CD4-positive, alpha-beta memory T cell (primary cell): ENCODE data around the gene KLF13. TPM values are rescaled to one million over a fixed set of nuclear protein-coding genes. Genes with fewer than 3 reads are reported as not detected.

Experiments used
- CTCF ChIA-PET: fragments of 350-600 bp; sonication (Branson Sonifier 250); formaldehyde crosslinking; loops from one replicate; lab custom pipeline; 2021; ENCODE audit warnings: inconsistent platforms; ENCODE audit not compliant: partially characterized antibody; lab: Charles Lee
- POLR2A ChIA-PET: fragments of 350-600 bp; sonication (Branson Sonifier 250); formaldehyde crosslinking; loops from one replicate; lab custom pipeline; 2021; ENCODE audit not compliant: partially characterized antibody; lab: Charles Lee
- DNase-seq, 5 donors: peaks; one replicate each; pipeline versions ENCODE4 v3.0.0 to v3.0.0-alpha.2; 2020 to 2022; ENCODE audit warnings: mixed read lengths in 1 of 5
- H3K27ac ChIP-seq: one replicate; pipeline ENCODE4 v1.7.0; 2013; ENCODE audit warnings: low read depth, low read length
- H3K27me3 ChIP-seq: 2 replicates; pipeline ENCODE4 v1.7.0; 2013; ENCODE audit warnings: mild to moderate bottlenecking, low read length, moderate library complexity; ENCODE audit not compliant: insufficient read depth
- H3K36me3 ChIP-seq: 2 replicates; pipeline ENCODE4 v1.7.0; 2013; ENCODE audit warnings: mild to moderate bottlenecking, low read length, moderate library complexity; ENCODE audit not compliant: insufficient read depth
- H3K4me1 ChIP-seq: 2 replicates; pipeline ENCODE4 v1.7.0; 2013; ENCODE audit warnings: mild to moderate bottlenecking, low read length, moderate library complexity; ENCODE audit not compliant: insufficient read depth
- H3K4me3 ChIP-seq, 2 donors: one replicate each; pipeline ENCODE4 v1.7.0; 2013; ENCODE audit warnings: low read length in 2 of 2, mild to moderate bottlenecking in 1 of 2
- H3K9me3 ChIP-seq, 2 donors: one replicate each; pipeline ENCODE4 v1.7.0; 2013; ENCODE audit warnings: low read length in 2 of 2, control low read depth in 1 of 2; ENCODE audit not compliant: control insufficient read depth in 1 of 2
- H3K27ac Mint-ChIP-seq, 7 donors: one replicate each; pipeline ENCODE4 v1.8.0; 2020 to 2021; ENCODE audit warnings: mixed read lengths in 7 of 7, mild to moderate bottlenecking in 6 of 7, inconsistent platforms in 3 of 7, moderate library complexity in 3 of 7
- H3K27me3 Mint-ChIP-seq, 2 donors: one replicate each; pipeline ENCODE4 v1.8.0; 2020 to 2021; ENCODE audit warnings: mixed read lengths in 2 of 2
- H3K36me3 Mint-ChIP-seq, 2 donors: one replicate each; pipeline ENCODE4 v1.8.0; 2020 to 2021; ENCODE audit warnings: mixed read lengths in 2 of 2, inconsistent platforms in 1 of 2, mild to moderate bottlenecking in 1 of 2
- H3K4me1 Mint-ChIP-seq, 4 donors: one replicate each; pipeline ENCODE4 v1.8.0; 2020 to 2021; ENCODE audit warnings: mixed read lengths in 4 of 4, mild to moderate bottlenecking in 1 of 4
- H3K4me3 Mint-ChIP-seq, 8 donors: one replicate each; pipeline ENCODE4 v1.8.0; 2020 to 2021; ENCODE audit warnings: mixed read lengths in 8 of 8, mild to moderate bottlenecking in 7 of 8, moderate library complexity in 6 of 8, inconsistent platforms in 3 of 8
- H3K9me3 Mint-ChIP-seq, 8 donors: one replicate each; pipeline ENCODE4 v1.8.0; 2020 to 2021; ENCODE audit warnings: mixed read lengths in 8 of 8, mild to moderate bottlenecking in 5 of 8, inconsistent platforms in 3 of 8, moderate library complexity in 1 of 8
- intact Hi-C: fragments of 100-400 bp; cut with micrococcal nuclease; formaldehyde crosslinking; loops from one replicate; pipeline ENCODE4 v1.15.1; 2023
- polyA plus RNA-seq, 2 donors: library from polyadenylated mRNA; unstranded; fragments of 300-500 nt; fragmentation: Illumina TruSeq; gene quantifications; one replicate each; pipeline ENCODE4 v1.2.3, GENCODE V29; 2021
- total RNA-seq, 2 experiments: library from RNA; stranded (reverse); gene quantifications; one replicate each; pipeline ENCODE4 v1.2.3, GENCODE V29; 2021

KLF13 gene
- total and polyA plus RNA-seq, 4 experiments from 2014 or later: 22.0 to 202 (median 139) TPM

DNA sequence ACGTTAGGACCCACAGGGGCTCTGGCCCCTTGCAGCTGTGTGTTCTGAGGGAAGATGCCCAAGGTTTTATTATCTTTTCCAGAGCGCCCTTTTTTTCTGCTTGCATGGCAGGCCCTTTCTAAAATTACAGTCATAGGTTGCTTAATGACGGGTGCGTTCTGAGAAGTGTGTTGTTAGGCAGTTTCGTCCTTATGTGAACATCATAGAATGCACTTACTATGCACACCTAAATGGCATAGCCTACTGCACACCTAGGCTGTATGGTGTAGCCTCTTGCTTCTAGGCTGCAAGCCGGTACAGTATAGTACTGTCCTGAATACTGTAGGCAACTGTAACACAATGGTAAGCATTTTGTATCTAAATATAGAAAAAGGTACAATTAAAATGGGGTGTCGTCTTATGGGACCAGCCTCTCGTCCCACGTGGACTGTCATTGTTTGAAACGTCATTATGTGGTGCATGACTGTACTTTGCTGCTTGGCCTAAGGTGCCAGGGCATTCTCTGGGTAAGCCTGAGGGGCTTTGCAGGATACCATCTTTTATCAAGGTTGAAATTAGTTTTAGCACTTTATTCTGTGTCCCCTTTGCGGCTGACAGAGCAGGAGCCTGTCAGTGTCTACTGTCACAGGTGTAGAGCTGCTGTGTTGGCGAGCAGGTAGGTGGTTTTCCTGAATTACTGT, 10.9 kb downstream of the KLF13 start:
- H3K27ac ChIP-seq: peak overlapping the region; percentile 46
- Mint-ChIP-seq H3K4me3 (peak overlapping the region in 7 of 8 donors; percentile 47 to 78 (median 61)), H3K27me3 (no peaks in the 10 kb centered on the region), H3K4me1 (peaks cover 67 to 100% (median 92%) of the 10 kb centered on the region in 4 donors), H3K9me3 (no peaks in the 10 kb centered on the region), H3K27ac (peak overlapping the region; percentile 72 to 98 (median 91)), H3K36me3 (peaks cover 4 to 36% of the 10 kb centered on the region in 2 donors)
- peaks cover 12% of the 10 kb centered on the region for H3K36me3 ChIP-seq
- no peaks in the 10 kb centered on the region for H3K27me3 ChIP-seq
- no peak overlapping the region for H3K4me3 ChIP-seq
- H3K4me1 ChIP-seq: peaks cover 99% of the 10 kb centered on the region
- intact Hi-C loops: loop anchor here (1.0 kb wide), 1 partner anchor 15 kb away; no protein-coding TSS in a partner anchor
- ChIA-PET CTCF (interaction anchor here (0.9 to 1.2 kb wide), 3 partner anchors 20 to 84 kb away, joined by 3 read pairs; no protein-coding TSS in a partner anchor), POLR2A (interaction anchor here (8.2 to 23.2 kb wide), 2 partner anchors 10 to 25 kb away, joined by 91 to 562 read pairs; partner anchors contain the start of gene KLF13)
- no peaks in the 10 kb centered on the region for H3K9me3 ChIP-seq
- peak in 1 of 5 donors; percentile 41 for DNase-seq

DNA sequence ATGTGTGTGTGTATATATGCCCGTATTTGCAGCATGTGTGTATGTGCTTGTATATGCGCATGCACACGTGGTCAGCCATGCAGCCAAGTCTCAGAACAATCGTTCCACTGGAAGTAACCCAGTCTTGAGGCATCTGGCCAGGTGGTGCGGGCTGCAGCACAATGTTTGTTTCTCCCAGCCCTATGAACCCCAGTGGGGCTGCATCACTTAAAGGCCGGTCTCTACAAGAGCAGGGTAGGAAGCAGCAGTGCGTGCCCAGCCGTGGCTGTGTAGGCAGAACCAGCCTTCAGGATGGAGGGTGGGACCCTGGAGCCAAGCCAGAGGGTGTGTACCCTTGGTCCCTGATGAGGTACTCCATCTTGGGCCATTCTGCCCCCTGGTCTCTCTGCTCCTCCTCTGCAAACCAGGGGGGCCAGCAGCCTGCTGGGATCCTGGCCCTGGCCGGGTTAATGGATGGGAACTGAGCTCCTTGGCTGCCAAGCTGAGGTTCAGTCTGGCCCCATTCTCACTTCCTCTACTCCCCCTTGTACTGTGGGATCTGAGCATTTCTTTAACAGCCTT, 11.8 kb downstream of the KLF13 start:
- H3K4me3 Mint-ChIP-seq: peak overlapping the region in 7 of 8 donors; percentile 49 to 78 (median 72)
- H3K4me1 Mint-ChIP-seq: peaks cover 72 to 100% (median 94%) of the 10 kb centered on the region in 4 donors
- no peaks in the 10 kb centered on the region for H3K9me3 Mint-ChIP-seq
- CTCF ChIA-PET: interaction anchor here (0.9 to 1.2 kb wide), 3 partner anchors 19 to 84 kb away, joined by 3 read pairs; no protein-coding TSS in a partner anchor
- H3K36me3 ChIP-seq: peaks cover 12% of the 10 kb centered on the region
- POLR2A ChIA-PET: interaction anchor here (1.2 to 23.2 kb wide), 5 partner anchors 9 to 96 kb away, joined by 4 to 562 read pairs (median 6); partner anchors contain the start of gene KLF13
- no peaks in the 10 kb centered on the region for H3K27me3 ChIP-seq
- no peaks in the 10 kb centered on the region for H3K27me3 Mint-ChIP-seq
- peak overlapping the region in 1 of 2 donors; percentile 40 for H3K4me3 ChIP-seq
- no peak for DNase-seq
- H3K36me3 Mint-ChIP-seq: peaks cover 4 to 40% of the 10 kb centered on the region in 2 donors
- peak overlapping the region; percentile 46 for H3K27ac ChIP-seq
- H3K4me1 ChIP-seq: peaks cover 99% of the 10 kb centered on the region
- intact Hi-C loops: no loop called here
- H3K27ac Mint-ChIP-seq: peak overlapping the region; percentile 86 to 98 (median 91)
- H3K9me3 ChIP-seq: no peaks in the 10 kb centered on the region

DNA sequence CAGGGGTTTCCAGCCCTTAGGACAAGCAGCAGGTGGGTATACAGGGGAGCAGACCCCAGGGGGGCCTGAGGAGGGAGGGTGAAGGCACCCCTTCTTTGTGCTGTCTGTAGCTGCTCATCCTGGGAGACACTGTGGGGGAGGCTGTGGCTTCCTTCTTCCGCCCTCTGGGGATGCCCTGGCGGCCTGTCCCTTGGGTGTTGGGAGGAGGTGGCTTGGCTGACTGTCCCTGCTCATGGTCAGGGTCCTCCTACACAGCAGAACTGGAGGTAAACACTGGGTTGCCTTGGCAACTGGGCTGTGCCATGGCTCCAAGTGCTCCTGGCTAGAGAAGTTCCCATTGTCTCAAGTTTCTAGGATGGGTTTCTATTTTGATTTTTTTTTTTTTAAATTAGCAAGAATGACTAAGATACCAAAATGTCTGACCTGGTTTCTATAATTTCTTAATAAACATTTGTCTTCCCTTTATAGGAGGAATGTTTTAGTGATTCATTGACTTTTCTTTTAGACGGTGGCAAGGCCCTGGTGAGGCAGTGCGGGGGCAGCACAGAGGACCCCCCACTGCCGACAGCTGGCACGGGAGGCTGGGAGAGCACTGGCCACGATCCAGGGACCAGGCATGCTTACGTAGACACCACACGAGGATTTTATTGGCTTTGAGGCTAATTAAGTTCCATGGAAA, 12.4 kb downstream of the KLF13 start:
- DNase-seq: no peak
- Histone ChIP-seq H3K4me3 (no peak overlapping the region), H3K4me1 (peaks cover 99% of the 10 kb centered on the region), H3K36me3 (peaks cover 12% of the 10 kb centered on the region), H3K9me3 (no peaks in the 10 kb centered on the region), H3K27ac (peak overlapping the region; percentile 46), H3K27me3 (no peaks in the 10 kb centered on the region)
- H3K27ac Mint-ChIP-seq: peak overlapping the region; percentile 86 to 98 (median 91)
- H3K27me3 Mint-ChIP-seq: no peaks in the 10 kb centered on the region
- POLR2A ChIA-PET: interaction anchor here (1.2 to 23.2 kb wide), 5 partner anchors 8 to 96 kb away, joined by 4 to 562 read pairs (median 6); partner anchors contain the start of gene KLF13
- H3K36me3 Mint-ChIP-seq: peaks cover 4 to 42% of the 10 kb centered on the region in 2 donors
- H3K4me3 Mint-ChIP-seq: peak overlapping the region in 7 of 8 donors; percentile 49 to 78 (median 72)
- no peaks in the 10 kb centered on the region for H3K9me3 Mint-ChIP-seq
- intact Hi-C loops: no loop called here
- H3K4me1 Mint-ChIP-seq: peaks cover 71 to 100% (median 95%) of the 10 kb centered on the region in 4 donors
- CTCF ChIA-PET: no interaction called here

DNA sequence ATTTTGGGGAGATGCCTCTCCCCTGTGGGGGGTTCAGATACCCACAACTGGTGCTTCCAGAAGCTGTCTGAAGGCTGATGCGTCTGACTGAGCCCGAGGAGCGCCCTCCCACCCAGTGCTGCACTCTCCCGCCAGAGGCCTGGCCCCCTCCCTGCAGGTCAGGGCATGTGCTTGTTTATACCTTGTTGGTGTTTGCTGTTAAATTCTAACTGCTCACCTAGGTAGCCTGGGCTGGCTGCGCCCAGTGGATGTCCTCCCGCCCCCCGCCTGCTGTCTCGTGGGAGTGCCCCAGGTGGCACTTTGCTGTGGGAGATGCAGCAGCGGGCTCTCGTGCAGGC, 12.9 kb downstream of the KLF13 start:
- POLR2A ChIA-PET: interaction anchor here (1.4 to 23.2 kb wide), 4 partner anchors 8 to 95 kb away, joined by 5 to 562 read pairs (median 48); partner anchors contain the start of gene KLF13
- CTCF ChIA-PET: interaction anchor here (1.0 kb wide), 1 partner anchor 12 kb away, joined by 3 read pairs; no protein-coding TSS in a partner anchor
- peak overlapping the region in 6 of 7 donors; percentile 86 to 99 (median 90) for H3K27ac Mint-ChIP-seq

DNA sequence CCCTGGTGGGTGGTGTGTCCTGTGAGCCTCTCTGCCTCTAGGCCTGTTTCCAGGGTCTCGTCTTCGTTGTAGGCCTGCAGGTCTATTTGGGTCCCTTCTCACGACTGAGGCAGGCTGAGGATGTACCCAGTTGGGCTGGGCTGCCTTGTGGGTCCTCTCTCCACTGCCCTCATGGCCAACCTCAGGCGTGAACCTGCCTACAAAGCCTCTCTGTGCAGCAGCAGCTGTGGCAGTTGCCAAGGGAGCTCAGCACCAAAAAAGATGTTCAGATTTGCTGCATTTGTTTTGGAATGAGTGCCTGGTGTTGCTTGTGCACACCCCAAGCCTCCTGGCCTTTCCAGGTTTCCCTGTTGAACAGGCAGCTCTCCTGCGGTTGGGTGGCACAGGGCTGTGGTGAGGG, 13.4 kb downstream of the KLF13 start:
- peak in 1 of 5 donors; percentile 18 for DNase-seq
- intact Hi-C loops: no loop called here
- Mint-ChIP-seq H3K27ac (peak overlapping the region; percentile 92 to 99 (median 97)), H3K27me3 (no peaks in the 10 kb centered on the region), H3K4me3 (peak overlapping the region in 6 of 8 donors; percentile 42 to 90 (median 70)), H3K36me3 (peaks cover 4 to 39% of the 10 kb centered on the region in 2 donors), H3K4me1 (peaks cover 72 to 100% (median 96%) of the 10 kb centered on the region in 4 donors), H3K9me3 (no peaks in the 10 kb centered on the region)
- Histone ChIP-seq H3K4me3 (no peak overlapping the region), H3K27me3 (no peaks in the 10 kb centered on the region), H3K9me3 (no peaks in the 10 kb centered on the region), H3K4me1 (peaks cover 100% of the 10 kb centered on the region), H3K36me3 (peaks cover 12% of the 10 kb centered on the region), H3K27ac (peak overlapping the region; percentile 46)
- ChIA-PET POLR2A (interaction anchor here (0.8 to 23.2 kb wide), 3 partner anchors 13 to 39 kb away, joined by 3 to 562 read pairs (median 91); partner anchors contain the start of gene KLF13), CTCF (interaction anchor here (0.9 to 1.7 kb wide), 6 partner anchors 12 to 148 kb away, joined by 3 to 7 read pairs (median 4); no protein-coding TSS in a partner anchor)

More for the DNA sequence above, 12.9 kb downstream of the KLF13 start:
- H3K9me3 ChIP-seq: no peaks in the 10 kb centered on the region
- peak overlapping the region in 6 of 8 donors; percentile 24 to 78 (median 63) for H3K4me3 Mint-ChIP-seq
- H3K27me3 ChIP-seq: no peaks in the 10 kb centered on the region
- peaks cover 100% of the 10 kb centered on the region for H3K4me1 ChIP-seq
- no peak overlapping the region for H3K4me3 ChIP-seq
- peaks cover 4 to 43% of the 10 kb centered on the region in 2 donors for H3K36me3 Mint-ChIP-seq
- no peak for DNase-seq
- H3K27ac ChIP-seq: peak overlapping the region; percentile 46
- H3K36me3 ChIP-seq: peaks cover 12% of the 10 kb centered on the region
- intact Hi-C loops: no loop called here
- peaks cover 72 to 100% (median 96%) of the 10 kb centered on the region in 4 donors for H3K4me1 Mint-ChIP-seq
- no peaks in the 10 kb centered on the region for H3K9me3 Mint-ChIP-seq
- no peaks in the 10 kb centered on the region for H3K27me3 Mint-ChIP-seq

DNA sequence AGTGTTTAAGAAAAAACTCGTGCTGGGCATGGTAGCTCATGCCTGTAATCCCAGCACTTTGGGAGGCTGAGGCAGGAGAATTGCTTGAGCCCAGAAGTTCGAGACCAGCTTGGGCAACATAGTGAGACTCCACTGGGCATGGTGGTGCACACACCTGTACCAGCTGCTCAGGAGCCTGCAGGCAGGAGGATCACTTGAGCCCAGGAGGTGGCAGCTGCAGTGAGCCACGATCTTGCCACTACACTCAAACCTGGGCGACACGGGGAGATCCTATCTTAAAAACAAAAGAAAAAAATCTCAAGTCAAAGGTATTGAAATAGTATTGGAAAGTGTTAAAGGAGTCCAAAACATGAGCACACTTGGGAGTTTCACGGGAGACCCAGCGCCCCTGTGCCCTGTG, 14.0 kb downstream of the KLF13 start:
- Mint-ChIP-seq H3K4me3 (peak overlapping the region; percentile 36 to 90 (median 66)), H3K36me3 (peaks cover 4 to 38% of the 10 kb centered on the region in 2 donors), H3K4me1 (peaks cover 71 to 100% (median 94%) of the 10 kb centered on the region in 4 donors), H3K27ac (peak overlapping the region; percentile 92 to 99 (median 97)), H3K27me3 (no peaks in the 10 kb centered on the region), H3K9me3 (no peaks in the 10 kb centered on the region)
- Histone ChIP-seq H3K27ac (peak overlapping the region; percentile 74), H3K4me1 (peaks cover 100% of the 10 kb centered on the region), H3K9me3 (no peaks in the 10 kb centered on the region), H3K4me3 (no peak overlapping the region), H3K36me3 (peaks cover 12% of the 10 kb centered on the region), H3K27me3 (no peaks in the 10 kb centered on the region)
- POLR2A ChIA-PET: interaction anchor here (0.8 to 23.2 kb wide), 3 partner anchors 13 to 38 kb away, joined by 3 to 562 read pairs (median 91); partner anchors contain the start of gene KLF13
- DNase-seq: peak in 1 of 5 donors; percentile 29
- intact Hi-C loops: no loop called here
- CTCF ChIA-PET: interaction anchor here (0.9 to 1.7 kb wide), 6 partner anchors 11 to 148 kb away, joined by 3 to 7 read pairs (median 4); no protein-coding TSS in a partner anchor
